ENCODE measurements around the gene CCNF. TPM values are rescaled to one million over a fixed set of nuclear protein-coding genes. Genes with fewer than 3 reads are reported as not detected.

The CCNF gene
- total and polyA plus RNA-seq, 11 donors = 0.38 to 6.0 (median 1.6) TPM

GRCh38 chr16:2474877-2475412 is 45.7 kb downstream of the CCNF start, which contains the start of gene TBC1D24:
TBC1D24 (plus strand) TSS chr16:2475127; CDS start chr16:2496149, 21,022 bp downstream.
- peaks cover 9 to 48% (median 28%) of the 10 kb centered on the region in 12 donors for H3K4me1 ChIP-seq
- DNase-seq (peak; percentile 88 to 95 (median 90)), ATAC-seq (peak; percentile 80 to 93 (median 93))
- 0 to 4% (median 1%) methylated on average over 5 to 77 of the region's 77 CpGs for WGBS, 4 donors
- no peaks in the 10 kb centered on the region for H3K36me3 ChIP-seq
- peaks cover 11 to 36% (median 28%) of the 10 kb centered on the region in 9 donors for H3K27me3 ChIP-seq
- peak within 1 kb of the TSS; percentile 62 to 87 (median 77) for H3K4me3 ChIP-seq
- no peaks in the 10 kb centered on the region for H3K9me3 ChIP-seq
- TF ChIP-seq POLR2A (IDR thresholded peaks at IDR 0.05) (peak in 1 of 2 donors; percentile 82), CTCF (IDR thresholded peaks at IDR 0.05) (no peak)
- intact Hi-C loops (cut with DNase I) = loop anchor here in 2 of 10 donors (2.0 kb wide), 3 partner anchors 22 to 46 kb away; partner anchors contain the start of gene CCNF (in 1 of the 2)
- H3K27ac ChIP-seq = peak within 1 kb of the TSS; percentile 13 to 95 (median 88)

- TF ChIP-seq POLR2A (IDR thresholded peaks at IDR 0.05) (no peak), CTCF (IDR thresholded peaks at IDR 0.05) (no peak)
- Histone ChIP-seq H3K4me3 (peak overlapping the region; percentile 30 to 87 (median 76)), H3K27me3 (peaks cover 11 to 29% (median 26%) of the 10 kb centered on the region in 9 donors), H3K9me3 (no peaks in the 10 kb centered on the region), H3K27ac (peak overlapping the region in 7 of 12 donors; percentile 20 to 90 (median 55)), H3K4me1 (peaks cover 9 to 47% (median 28%) of the 10 kb centered on the region in 12 donors), H3K36me3 (no peaks in the 10 kb centered on the region)
- intact Hi-C loops (cut with DNase I) = loop anchor here in 3 of 10 donors (1.0 to 2.0 kb wide), 4 partner anchors 16 to 47 kb away; partner anchors contain the start of gene CCNF (in 1 of the 3)
- DNase-seq = peak in 1 of 5 donors; percentile 66
- no peak for ATAC-seq
- 16 to 20% (median 17%) methylated on average over 35 to 55 of the region's 55 CpGs for WGBS, 4 donors
Measured at GRCh38 chr16:2475413-2476344, 46.4 kb downstream of the CCNF start.

GRCh38 chr16:2476345-2476720 is 47.1 kb downstream of the CCNF start:
- no peaks in the 10 kb centered on the region for H3K36me3 ChIP-seq
- H3K27ac ChIP-seq = no peak overlapping the region
- H3K4me3 ChIP-seq = peak overlapping the region in 2 of 12 donors; percentile 9 to 75
- no peak for DNase-seq
- H3K4me1 ChIP-seq = peaks cover 7 to 40% (median 24%) of the 10 kb centered on the region in 12 donors
- WGBS, 4 donors = 96 to 98% (median 96%) methylated on average over 9 of the region's 9 CpGs
- H3K9me3 ChIP-seq = no peaks in the 10 kb centered on the region
- no peak for ATAC-seq
- H3K27me3 ChIP-seq = peaks cover 11 to 23% (median 22%) of the 10 kb centered on the region in 9 donors
- TF ChIP-seq CTCF (IDR thresholded peaks at IDR 0.05) (no peak), POLR2A (IDR thresholded peaks at IDR 0.05) (no peak)
- intact Hi-C loops (cut with DNase I) = loop anchor here in 1 of 10 donors (1.0 kb wide), 1 partner anchor 17 kb away; no protein-coding TSS in a partner anchor

Measured in heart left ventricle (tissue), 16 donors.